Uterus (tissue), 4 donors: ENCODE measurements around the gene CTNNAL1. TPM values are rescaled to one million over a fixed set of nuclear protein-coding genes. Genes with fewer than 3 reads are reported as not detected.
"Not testable (repeated sequence)": the region's sequence is repeated elsewhere in the genome, so short reads cannot be mapped to it uniquely, and the experiment has no call there.

Source experiments
- DNase-seq, 2 donors: peaks; one replicate each; pipeline ENCODE4 v3.0.0-alpha.2; 2019 to 2020
- H3K27ac ChIP-seq, 2 donors: fragments of 200-600 bp; sonication (generic); 1 replicate in 1 of 2; 2 replicates in 1 of 2; pipeline ENCODE4 v1.5.1; 2016 to 2018
- H3K27me3 ChIP-seq, 2 donors: fragments of 200-600 bp; sonication (generic); one replicate each; pipeline ENCODE4 v1.5.1; 2018 to 2019; ENCODE audit warnings: control low read depth in 1 of 2
- H3K36me3 ChIP-seq, 2 donors: fragments of 200-600 bp; sonication (generic); one replicate each; pipeline ENCODE4 v1.5.1; 2019; ENCODE audit warnings: control low read depth in 1 of 2
- H3K4me1 ChIP-seq, 2 donors: fragments of 200-600 bp; sonication (generic); one replicate each; pipeline ENCODE4 v1.5.1; 2018 to 2019; ENCODE audit warnings: control low read depth in 1 of 2
- H3K4me3 ChIP-seq, 2 donors: fragments of 200-600 bp; sonication (generic); 1 replicate in 1 of 2; 2 replicates in 1 of 2; pipeline ENCODE4 v1.5.1; 2018 to 2019; ENCODE audit warnings: mild to moderate bottlenecking in 1 of 2
- H3K9me3 ChIP-seq, 2 donors: fragments of 200-600 bp; sonication (generic); one replicate each; pipeline ENCODE4 v1.5.1; 2019; ENCODE audit warnings: control low read depth in 1 of 2
- CTCF ChIP-seq, 4 experiments: fragments of 200-600 bp in 2 of 4; fragments of 450-650 bp in 2 of 4; sonication (generic) in 2 of 4; IDR thresholded peaks; one replicate each; pipeline ENCODE4 v1.5.1; 2016 to 2019; ENCODE audit warnings: antibody characterized with exemption in 4 of 4, mild to moderate bottlenecking in 2 of 4, moderate library complexity in 1 of 4
- POLR2A ChIP-seq, 2 donors: fragments of 450-650 bp; IDR thresholded peaks; one replicate each; pipeline ENCODE4 v1.6.1; 2016; ENCODE audit warnings: antibody characterized with exemption in 2 of 2, mild to moderate bottlenecking in 1 of 2, moderate library complexity in 1 of 2
- intact Hi-C: fragments of 100-400 bp; cut with DNase I; formaldehyde crosslinking; loops from one replicate; pipeline ENCODE4 v1.15.1; 2023; ENCODE audit warnings: low total_unique reads
- total RNA-seq, 4 donors: library from RNA; depleted of rRNA in 3 of 4; stranded (reverse); fragments of >200 nt in 3 of 4; gene quantifications; one replicate each; pipeline versions ENCODE4 v1.1.0 to v1.2.4, GENCODE V29; 2014 to 2023
- donor health status: DM: yes; HTN: yes; CAD: no.

The CTNNAL1 gene
- total RNA-seq, 4 donors from 2014 or later = 32.3 to 62.0 (median 41.4) TPM

DNA sequence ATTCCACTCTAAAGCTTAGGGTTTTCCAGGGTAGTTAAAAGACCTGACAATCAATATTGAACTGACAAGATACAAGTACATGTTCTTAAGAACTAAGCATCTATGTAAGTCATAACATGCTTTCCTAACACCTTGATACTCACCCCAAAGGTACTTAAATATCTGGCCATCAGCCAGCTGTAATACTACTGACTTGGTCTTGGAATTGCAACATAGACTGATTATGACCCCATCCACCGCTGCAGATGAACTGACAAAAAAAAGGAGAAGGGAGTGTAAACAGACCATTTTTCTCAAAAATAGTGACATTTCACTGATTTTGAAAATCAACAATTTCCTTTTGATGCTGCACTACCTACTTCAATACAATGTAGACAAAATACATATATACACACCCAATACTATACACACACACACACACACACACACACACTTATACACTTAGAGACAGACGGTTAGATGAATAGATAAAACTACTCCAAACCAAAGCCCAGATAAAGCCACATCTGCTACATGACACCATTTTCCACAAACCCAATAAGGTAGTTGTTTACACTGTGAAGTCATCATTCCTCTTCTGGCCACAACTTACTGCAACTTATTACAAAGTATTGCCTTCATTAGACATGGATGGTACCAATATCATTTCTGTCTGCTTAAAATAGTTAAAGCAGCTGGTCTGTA, 109.7 kb downstream of the CTNNAL1 start:
- DNase-seq = no peak
- Histone ChIP-seq H3K4me1 (no peaks in the 10 kb centered on the region), H3K27ac (no peak overlapping the region), H3K9me3 (no peaks in the 10 kb centered on the region), H3K4me3 (no peak overlapping the region), H3K36me3 (no peaks in the 10 kb centered on the region), H3K27me3 (no peaks in the 10 kb centered on the region)
- TF ChIP-seq CTCF (IDR thresholded peaks at IDR 0.05) (no peak), POLR2A (IDR thresholded peaks at IDR 0.05) (no peak)
- intact Hi-C loops = no loop called here

GRCh38 chr9:108900176-108900575, 113.1 kb downstream of the CTNNAL1 start:
- Histone ChIP-seq H3K27me3 (no peaks in the 10 kb centered on the region), H3K36me3 (no peaks in the 10 kb centered on the region), H3K27ac (no peak overlapping the region), H3K4me1 (no peaks in the 10 kb centered on the region), H3K4me3 (no peak overlapping the region), H3K9me3 (no peaks in the 10 kb centered on the region)
- no peak for DNase-seq
- TF ChIP-seq POLR2A (IDR thresholded peaks at IDR 0.05) (no peak), CTCF (IDR thresholded peaks at IDR 0.05) (no peak)
- intact Hi-C loops = no loop called here

GRCh38 chr9:108899023-108899695, 114.1 kb downstream of the CTNNAL1 start:
- H3K4me1 ChIP-seq, H3K27me3 ChIP-seq, H3K27ac ChIP-seq, H3K36me3 ChIP-seq, H3K9me3 ChIP-seq, H3K4me3 ChIP-seq, DNase-seq, intact Hi-C loops: not testable (repeated sequence)

DNA sequence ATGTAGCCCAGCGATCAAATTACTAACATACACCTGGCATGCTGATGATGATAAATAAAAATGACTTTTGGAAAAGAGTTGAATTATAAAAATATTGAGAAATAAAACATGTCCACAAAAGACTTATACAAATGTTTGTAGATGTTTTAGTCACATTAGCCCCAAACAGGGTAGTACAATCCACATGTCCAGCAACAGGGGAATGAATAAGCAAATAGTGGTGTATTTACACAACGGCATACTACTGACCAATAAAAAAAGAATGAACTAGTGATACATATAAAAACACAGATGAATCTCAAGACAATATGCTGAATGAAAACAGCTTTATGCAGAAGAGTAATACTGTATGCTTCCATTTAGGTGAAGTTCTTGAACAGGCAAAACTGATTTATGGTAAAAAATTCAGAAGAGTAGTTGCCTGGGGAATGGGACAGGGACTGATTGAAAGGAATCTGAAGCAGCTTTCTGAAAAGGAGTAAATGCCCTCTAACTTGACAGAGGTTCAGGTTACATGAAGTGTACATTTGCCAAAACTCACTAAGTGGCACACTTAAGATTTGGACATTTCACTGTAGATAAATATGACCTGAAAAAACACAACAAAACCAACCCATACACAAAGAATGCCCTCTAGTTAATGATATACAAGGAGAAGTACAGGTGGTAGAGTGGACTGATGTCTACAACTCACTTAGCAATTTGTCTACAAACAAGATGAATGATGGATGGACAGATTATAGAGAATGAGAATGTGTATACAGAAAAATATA, 115.8 kb downstream of the CTNNAL1 start:
- intact Hi-C loops = no loop called here
- no peaks in the 10 kb centered on the region for H3K4me1 ChIP-seq
- H3K27ac ChIP-seq = no peak overlapping the region
- H3K4me3 ChIP-seq = no peak overlapping the region
- no peaks in the 10 kb centered on the region for H3K9me3 ChIP-seq
- TF ChIP-seq CTCF (IDR thresholded peaks at IDR 0.05) = no peak
- TF ChIP-seq POLR2A (IDR thresholded peaks at IDR 0.05) = no peak
- no peaks in the 10 kb centered on the region for H3K36me3 ChIP-seq
- no peaks in the 10 kb centered on the region for H3K27me3 ChIP-seq
- DNase-seq = no peak

DNA sequence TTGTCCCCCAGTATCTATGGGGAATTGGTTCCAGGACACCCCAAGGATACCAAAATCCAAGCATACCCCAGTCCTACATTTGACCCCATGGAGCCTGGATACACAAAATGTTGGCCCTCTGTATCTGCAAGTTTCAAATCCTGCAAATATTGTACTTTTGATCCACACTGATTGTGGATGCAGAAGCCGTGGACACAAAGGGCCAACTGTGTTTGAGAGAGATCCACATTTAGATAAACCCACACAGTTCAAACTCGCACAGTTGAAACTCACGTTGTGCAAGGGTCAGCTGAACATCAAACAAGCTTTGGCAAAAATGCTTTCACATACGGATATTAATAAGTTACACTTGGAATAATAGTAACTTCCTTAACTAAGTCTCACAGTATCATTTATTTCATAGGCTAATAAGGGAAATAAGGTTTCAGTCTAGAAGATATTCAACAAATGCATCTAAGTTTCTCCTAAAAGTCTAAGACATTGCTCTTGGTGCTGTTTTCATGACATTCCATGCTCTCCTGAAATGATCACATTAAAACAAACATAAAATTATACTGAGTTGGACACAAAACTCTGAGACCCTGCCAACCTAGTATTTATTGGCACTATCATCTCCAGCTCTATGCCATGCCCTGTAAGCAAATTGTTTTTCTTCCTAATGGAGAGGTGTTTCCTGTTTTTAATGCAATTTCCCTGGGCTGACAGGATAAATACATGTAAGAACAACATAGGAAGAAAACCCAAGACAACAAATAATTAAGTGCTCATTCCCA, 118.9 kb downstream of the CTNNAL1 start:
- Histone ChIP-seq H3K4me3 (no peak overlapping the region), H3K4me1 (no peaks in the 10 kb centered on the region), H3K36me3 (no peaks in the 10 kb centered on the region), H3K27ac (no peak overlapping the region), H3K27me3 (no peaks in the 10 kb centered on the region), H3K9me3 (no peaks in the 10 kb centered on the region)
- no peak for DNase-seq
- TF ChIP-seq POLR2A (IDR thresholded peaks at IDR 0.05) (no peak), CTCF (IDR thresholded peaks at IDR 0.05) (no peak)
- intact Hi-C loops = no loop called here
